HL-60 (cell line): ENCODE data around the gene RCAN1.

Experiments used
- DNase-seq, 2 experiments: peaks; one replicate each; pipeline ENCODE4 v3.0.0-alpha.2; 2010 to 2020; ENCODE audit warnings: low read depth in 1 of 2, low spot score in 1 of 2
- H3K27ac ChIP-seq: fragments of 250-450 bp; sonication (Bioruptor Pico); replicated peaks from 2 replicates; pipeline ENCODE4 v1.5.1; 2020; ENCODE audit warnings: mild to moderate bottlenecking, moderate library complexity
- H3K27me3 ChIP-seq: fragments of 250-450 bp; sonication (Bioruptor Pico); 2 replicates; pipeline ENCODE4 v1.5.1; 2021; ENCODE audit warnings: mild to moderate bottlenecking, moderate library complexity; ENCODE audit not compliant: insufficient read depth, poor library complexity, severe bottlenecking
- H3K4me3 ChIP-seq: replicated peaks from 2 replicates; pipeline ENCODE4 v1.5.1; 2011; ENCODE audit warnings: mild to moderate bottlenecking, control low read depth, low read length; ENCODE audit not compliant: insufficient read depth
- GABPA ChIP-seq: IDR thresholded peaks from 2 replicates; pipeline ENCODE4 v1.6.1; 2012; ENCODE audit warnings: low read depth
- POLR2AphosphoS5 ChIP-seq: IDR thresholded peaks from 2 replicates; pipeline ENCODE4 v1.6.1; 2012; ENCODE audit warnings: low read depth
- REST ChIP-seq: IDR thresholded peaks from 2 replicates; pipeline ENCODE4 v1.6.1; 2012; ENCODE audit warnings: low read depth; ENCODE audit not compliant: insufficient replicate concordance
- SPI1 ChIP-seq: IDR thresholded peaks from 2 replicates; pipeline ENCODE4 v1.6.1; 2012; ENCODE audit warnings: low read depth, mild to moderate bottlenecking, borderline replicate concordance
- TF ChIP-seq, protein P1 (sequence below): IDR thresholded peaks from one replicate; pipeline ENCODE4 v1.5.1; 2011; ENCODE audit warnings: low read length, control low read depth, inconsistent platforms; ENCODE audit not compliant: insufficient read depth

Gene RCAN1

DNA sequence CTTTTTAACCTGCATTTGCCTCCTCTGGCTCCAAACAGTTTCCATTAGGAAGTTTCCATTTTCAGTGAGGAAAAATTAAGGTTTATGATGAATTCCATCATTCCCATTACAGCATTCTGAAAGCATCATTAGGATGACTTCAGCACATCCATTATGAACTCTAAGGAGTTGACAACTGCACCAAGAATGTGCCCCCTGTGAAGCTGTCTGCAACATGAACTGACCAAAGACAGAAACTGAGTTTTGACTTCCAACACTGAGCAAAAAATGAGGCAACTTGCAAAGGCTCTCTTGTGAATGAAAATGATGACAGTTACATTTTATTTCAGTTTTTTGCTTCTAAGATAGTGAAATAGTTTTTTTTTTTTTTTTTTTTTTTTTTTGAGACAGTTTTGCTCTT is 84.7 kb downstream of the RCAN1 start:
- TF ChIP-seq, protein P1, sequence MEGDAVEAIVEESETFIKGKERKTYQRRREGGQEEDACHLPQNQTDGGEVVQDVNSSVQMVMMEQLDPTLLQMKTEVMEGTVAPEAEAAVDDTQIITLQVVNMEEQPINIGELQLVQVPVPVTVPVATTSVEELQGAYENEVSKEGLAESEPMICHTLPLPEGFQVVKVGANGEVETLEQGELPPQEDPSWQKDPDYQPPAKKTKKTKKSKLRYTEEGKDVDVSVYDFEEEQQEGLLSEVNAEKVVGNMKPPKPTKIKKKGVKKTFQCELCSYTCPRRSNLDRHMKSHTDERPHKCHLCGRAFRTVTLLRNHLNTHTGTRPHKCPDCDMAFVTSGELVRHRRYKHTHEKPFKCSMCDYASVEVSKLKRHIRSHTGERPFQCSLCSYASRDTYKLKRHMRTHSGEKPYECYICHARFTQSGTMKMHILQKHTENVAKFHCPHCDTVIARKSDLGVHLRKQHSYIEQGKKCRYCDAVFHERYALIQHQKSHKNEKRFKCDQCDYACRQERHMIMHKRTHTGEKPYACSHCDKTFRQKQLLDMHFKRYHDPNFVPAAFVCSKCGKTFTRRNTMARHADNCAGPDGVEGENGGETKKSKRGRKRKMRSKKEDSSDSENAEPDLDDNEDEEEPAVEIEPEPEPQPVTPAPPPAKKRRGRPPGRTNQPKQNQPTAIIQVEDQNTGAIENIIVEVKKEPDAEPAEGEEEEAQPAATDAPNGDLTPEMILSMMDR, result no peak
- TF ChIP-seq SPI1 (no peak), POLR2AphosphoS5 (no peak), REST (no peak), GABPA (no peak)
- H3K27ac ChIP-seq, result no peak overlapping the region
- no peak for DNase-seq
- no peak overlapping the region for H3K4me3 ChIP-seq
- H3K27me3 ChIP-seq, result no peaks in the 10 kb centered on the region

- Histone ChIP-seq H3K4me3 (no peak overlapping the region), H3K27ac (no peak overlapping the region), H3K27me3 (no peaks in the 10 kb centered on the region)
- no peak for TF ChIP-seq SPI1
- no peak for TF ChIP-seq REST
- TF ChIP-seq POLR2AphosphoS5, result no peak
- no peak for TF ChIP-seq GABPA
- TF ChIP-seq, protein P1, result no peak
- no peak for DNase-seq
Observed at GRCh38 chr21:34528131-34528561, 86.8 kb downstream of the RCAN1 start.

DNA sequence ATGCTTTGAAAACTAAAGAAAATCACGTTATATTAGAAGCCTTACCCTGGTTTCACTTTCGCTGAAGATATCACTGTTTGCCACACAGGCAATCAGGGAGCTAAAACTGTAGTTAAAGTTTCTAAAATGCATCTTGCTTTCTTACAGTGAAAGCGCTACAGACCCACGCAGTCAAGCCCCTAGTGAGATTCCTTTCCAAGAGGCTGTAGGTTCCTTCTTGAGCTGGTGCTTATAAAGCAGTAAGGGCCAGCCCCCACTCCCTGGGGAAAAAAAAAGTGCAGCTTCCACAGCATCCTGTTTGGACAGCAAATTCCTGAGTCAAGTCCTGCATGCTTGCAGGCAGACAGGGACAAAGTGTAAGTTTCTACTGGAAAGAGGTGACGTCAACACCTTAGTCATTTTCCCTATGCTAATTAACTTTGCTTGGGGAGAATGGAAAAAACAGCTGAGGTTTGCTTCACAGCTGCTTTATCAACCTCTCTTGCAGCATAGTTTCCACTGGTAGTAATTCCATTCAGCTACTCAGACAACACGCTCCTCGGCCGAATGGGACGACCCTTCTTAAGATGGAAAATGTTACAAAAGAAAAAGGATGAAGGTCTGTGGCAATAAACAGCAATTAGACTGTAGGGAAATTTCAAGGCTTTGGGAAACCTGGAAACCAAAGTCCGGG is 88.2 kb downstream of the RCAN1 start:
- no peak overlapping the region for H3K4me3 ChIP-seq
- H3K27ac ChIP-seq, result no peak overlapping the region; the same call in 1 of the 2 replicates
- TF ChIP-seq SPI1, result no peak
- TF ChIP-seq POLR2AphosphoS5, result peak; percentile 55; the same call in 1 of the 2 replicates
- no peak for TF ChIP-seq GABPA
- DNase-seq, result peak; percentile 38 to 55
- H3K27me3 ChIP-seq, result no peaks in the 10 kb centered on the region

DNA sequence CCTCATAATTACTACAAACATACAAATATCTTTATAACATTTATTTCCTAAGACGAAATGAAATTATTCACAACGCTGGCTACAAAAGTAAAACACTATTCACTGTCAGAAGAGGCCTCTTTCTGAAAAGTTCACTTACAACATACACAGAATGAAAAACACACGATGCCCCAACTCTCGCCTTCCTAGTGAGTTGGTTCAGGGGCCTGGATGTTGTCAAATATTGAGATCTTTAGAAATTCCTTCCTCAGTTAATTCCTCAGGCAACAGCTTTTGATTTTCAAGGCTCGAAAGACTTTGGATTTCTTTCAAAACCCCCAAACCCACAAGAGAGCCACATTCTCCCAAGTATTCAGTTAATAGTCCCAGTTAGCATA is 88.7 kb downstream of the RCAN1 start:
- Histone ChIP-seq H3K27ac (no peak overlapping the region), H3K4me3 (no peak overlapping the region), H3K27me3 (no peaks in the 10 kb centered on the region)
- no peak for DNase-seq
- TF ChIP-seq POLR2AphosphoS5 (no peak), SPI1 (no peak)
- TF ChIP-seq, protein P1, result no peak
